ENCODE data around the gene CSF1R. TPM values are rescaled to one million over a fixed set of nuclear protein-coding genes. Genes with fewer than 3 reads are reported as not detected.
"Not testable (repeated sequence)": the region's sequence is repeated elsewhere in the genome, so short reads cannot be mapped to it uniquely, and the experiment has no call there.

Gene CSF1R
- total RNA-seq, 1 experiment from 2014 or later: not detected

- no peak for DNase-seq (ENCODE audit: extremely low read depth, low read depth)
Observed at GRCh38 chr5:150034662-150035061, 51.7 kb downstream of the CSF1R start.

GRCh38 chr5:150033334-150033733 is 53.0 kb downstream of the CSF1R start:
- no peak for DNase-seq (ENCODE audit: extremely low read depth, low read depth)

- not testable (repeated sequence) for DNase-seq (ENCODE audit: extremely low read depth, low read depth)
Observed at GRCh38 chr5:150028047-150028446, 58.3 kb downstream of the CSF1R start.

GRCh38 chr5:150026682-150027172 is 59.6 kb downstream of the CSF1R start:
- DNase-seq (ENCODE audit: extremely low read depth, low read depth): no peak

- no peak for DNase-seq (ENCODE audit: extremely low read depth, low read depth)
Observed at GRCh38 chr5:150024346-150024984, 61.9 kb downstream of the CSF1R start.

- DNase-seq (ENCODE audit: extremely low read depth, low read depth): no peak
Observed at GRCh38 chr5:150023136-150023535, 63.2 kb downstream of the CSF1R start.

- DNase-seq (ENCODE audit: extremely low read depth, low read depth): no peak
Observed at GRCh38 chr5:150022681-150023080, 63.7 kb downstream of the CSF1R start.

- DNase-seq (ENCODE audit: extremely low read depth, low read depth): no peak
Observed at GRCh38 chr5:150022158-150022531, 64.2 kb downstream of the CSF1R start.

GRCh38 chr5:150021491-150022157 is 64.7 kb downstream of the CSF1R start:
- DNase-seq (ENCODE audit: extremely low read depth, low read depth): no peak

GRCh38 chr5:150020249-150020648 is 66.1 kb downstream of the CSF1R start:
- DNase-seq (ENCODE audit: extremely low read depth, low read depth): no peak

GRCh38 chr5:150017226-150018005 is 68.9 kb downstream of the CSF1R start:
- DNase-seq (ENCODE audit: extremely low read depth, low read depth): no peak

- DNase-seq (ENCODE audit: extremely low read depth, low read depth): no peak
Observed at GRCh38 chr5:150016537-150016936, 69.8 kb downstream of the CSF1R start.

- DNase-seq (ENCODE audit: extremely low read depth, low read depth): no peak
Observed at GRCh38 chr5:150015415-150015814, 70.9 kb downstream of the CSF1R start.

GRCh38 chr5:150014456-150014855 is 71.9 kb downstream of the CSF1R start:
- no peak for DNase-seq (ENCODE audit: extremely low read depth, low read depth)

- DNase-seq (ENCODE audit: extremely low read depth, low read depth): no peak
Observed at GRCh38 chr5:150013931-150014330, 72.4 kb downstream of the CSF1R start.

- DNase-seq (ENCODE audit: extremely low read depth, low read depth): no peak
Observed at GRCh38 chr5:150009671-150010387, 76.5 kb downstream of the CSF1R start.

GRCh38 chr5:150007050-150007449 is 79.3 kb downstream of the CSF1R start:
- no peak for DNase-seq (ENCODE audit: extremely low read depth, low read depth)

GRCh38 chr5:150006318-150006717 is 80.0 kb downstream of the CSF1R start:
- no peak for DNase-seq (ENCODE audit: extremely low read depth, low read depth)

All from NCI-H460 (cell line).